GM18868 (cell line): ENCODE measurements around the gene LRBA.

ENCODE experiments used
- ATAC-seq: cut with Tn5 transposase; IDR thresholded peaks from one replicate; pipeline ENCODE4 v1.9.1; 2021; ENCODE audit warnings: mild to moderate bottlenecking, moderate library complexity; ENCODE audit not compliant: unreplicated experiment

The LRBA gene

DNA sequence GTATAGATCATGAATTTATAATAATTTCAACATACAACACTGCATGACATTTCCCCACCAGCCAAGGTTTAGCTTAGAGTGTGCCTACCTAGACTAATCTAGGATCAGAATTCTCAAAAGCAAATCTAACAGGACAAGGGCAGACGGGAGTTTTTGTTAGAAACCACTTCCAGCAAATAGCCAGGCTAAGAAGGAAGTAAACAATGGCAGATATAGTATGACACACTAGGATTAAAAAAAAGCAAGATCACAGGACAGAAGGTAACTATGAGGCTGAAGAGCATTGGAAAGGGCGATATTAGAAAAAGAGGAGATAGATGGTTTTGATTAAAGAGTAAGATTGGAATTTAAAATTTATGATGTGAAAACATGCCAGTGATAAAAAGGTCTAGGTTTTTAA, 124.8 kb downstream of the LRBA start:
- ATAC-seq: no peak

DNA sequence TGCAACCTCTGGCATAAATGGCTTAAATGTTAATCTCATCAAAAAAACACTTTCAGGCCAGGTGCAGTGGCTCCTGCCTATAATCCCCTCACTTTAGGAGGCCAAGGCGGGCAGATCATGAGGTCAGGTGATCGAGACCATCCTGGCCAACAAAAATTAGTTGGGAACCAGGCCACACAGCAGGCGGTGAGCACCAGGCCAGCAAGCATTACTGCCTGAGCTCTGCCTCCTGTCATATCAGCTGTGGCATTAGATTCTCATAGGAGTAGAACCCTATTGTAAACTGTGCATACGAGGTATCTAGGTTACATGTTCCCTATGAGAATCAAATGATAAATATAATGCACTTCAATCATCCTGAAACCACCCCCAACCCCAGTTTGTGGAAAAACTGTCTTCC, 125.8 kb downstream of the LRBA start:
- no peak for ATAC-seq

DNA sequence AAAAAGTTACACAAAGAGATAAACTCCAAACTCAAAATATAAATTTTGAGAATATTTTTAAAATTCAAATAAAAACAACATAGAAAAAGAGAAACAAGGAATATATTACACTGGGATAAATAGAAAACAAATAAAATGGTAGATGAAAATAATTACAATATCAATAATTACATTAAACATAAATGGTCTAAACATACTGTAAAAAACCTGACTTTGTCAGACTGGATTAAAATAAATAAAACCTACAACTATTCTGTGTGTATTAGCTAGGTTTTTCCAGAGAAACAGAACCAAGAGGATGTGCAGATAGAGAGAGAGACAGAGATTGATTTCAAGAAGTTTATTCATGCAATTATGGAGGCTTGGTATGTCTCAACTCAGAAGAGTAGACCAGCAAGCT, 126.5 kb downstream of the LRBA start:
- ATAC-seq: no peak

DNA sequence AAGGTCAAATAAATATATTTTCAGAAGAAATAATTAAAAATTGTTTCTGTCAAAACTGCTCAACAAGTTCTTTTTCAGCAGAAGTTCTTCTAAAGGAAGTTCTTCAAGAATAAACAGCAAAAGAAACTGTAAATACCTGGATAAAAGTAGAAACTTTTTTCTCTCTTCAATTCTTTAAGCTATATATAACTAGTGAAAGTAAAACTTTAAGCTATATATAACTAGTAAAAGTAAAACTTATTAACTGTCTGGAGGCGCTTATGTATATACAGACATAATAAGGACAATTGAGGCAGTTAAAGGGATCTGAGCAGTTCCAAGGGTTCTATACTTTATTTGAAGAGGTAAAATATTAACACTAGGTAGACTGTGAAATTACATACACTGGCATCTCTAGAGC, 126.9 kb downstream of the LRBA start:
- no peak for ATAC-seq

DNA sequence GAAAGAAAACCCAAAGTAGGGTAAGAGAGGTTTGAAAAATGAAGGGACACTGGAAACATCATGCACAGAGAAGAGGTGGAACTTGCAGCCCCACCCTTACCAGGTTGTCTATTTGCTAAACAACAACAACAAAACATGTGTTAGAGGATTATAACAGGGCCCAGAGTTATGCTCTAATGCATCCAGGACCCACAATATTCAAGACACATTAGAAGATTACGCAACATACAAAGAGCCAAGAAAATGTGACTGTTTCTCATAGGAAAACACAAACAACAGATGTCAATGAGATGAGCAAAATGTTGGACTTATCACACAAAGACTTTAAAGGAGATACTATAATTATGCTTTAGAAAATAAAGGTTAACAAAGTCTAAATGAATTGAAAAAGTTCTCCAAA, 128.5 kb downstream of the LRBA start:
- ATAC-seq: no peak

DNA sequence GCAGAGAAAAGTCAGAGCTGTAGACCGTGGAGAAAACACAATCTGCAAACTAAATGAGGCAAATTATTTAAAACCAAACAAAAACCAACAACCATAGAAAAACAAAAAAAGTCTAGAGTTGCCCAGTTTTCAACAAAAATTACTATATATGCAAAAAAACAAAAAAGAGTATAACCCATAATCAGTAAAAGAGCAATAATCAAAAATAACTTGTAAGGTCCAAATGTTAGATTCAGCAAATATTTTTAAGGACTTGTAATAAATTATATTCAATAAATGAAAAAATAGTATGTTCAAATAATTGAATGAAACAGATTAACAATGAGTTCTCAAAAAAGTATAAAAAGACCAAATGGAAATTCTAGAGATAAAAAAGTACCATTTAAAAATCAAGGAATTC, 130.5 kb downstream of the LRBA start:
- no peak for ATAC-seq

DNA sequence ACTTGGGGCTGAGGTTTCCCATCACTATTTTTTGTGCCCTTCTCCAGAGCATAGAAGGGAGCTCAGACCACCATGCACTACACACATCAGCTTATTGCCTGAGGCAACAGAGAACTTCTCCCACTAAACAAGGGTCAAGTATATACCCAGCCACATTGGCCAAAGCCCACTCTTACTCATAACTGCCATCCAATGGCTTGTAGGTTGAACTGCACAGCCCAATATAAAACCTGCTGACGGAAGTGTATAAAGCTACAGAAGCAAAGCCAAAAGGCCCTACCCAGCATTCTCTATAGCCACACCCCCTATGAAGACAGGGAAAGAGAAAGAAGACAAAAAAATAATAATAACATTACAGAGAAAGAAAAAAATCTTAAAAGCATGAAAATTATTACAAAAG, 139.7 kb downstream of the LRBA start:
- no peak for ATAC-seq

DNA sequence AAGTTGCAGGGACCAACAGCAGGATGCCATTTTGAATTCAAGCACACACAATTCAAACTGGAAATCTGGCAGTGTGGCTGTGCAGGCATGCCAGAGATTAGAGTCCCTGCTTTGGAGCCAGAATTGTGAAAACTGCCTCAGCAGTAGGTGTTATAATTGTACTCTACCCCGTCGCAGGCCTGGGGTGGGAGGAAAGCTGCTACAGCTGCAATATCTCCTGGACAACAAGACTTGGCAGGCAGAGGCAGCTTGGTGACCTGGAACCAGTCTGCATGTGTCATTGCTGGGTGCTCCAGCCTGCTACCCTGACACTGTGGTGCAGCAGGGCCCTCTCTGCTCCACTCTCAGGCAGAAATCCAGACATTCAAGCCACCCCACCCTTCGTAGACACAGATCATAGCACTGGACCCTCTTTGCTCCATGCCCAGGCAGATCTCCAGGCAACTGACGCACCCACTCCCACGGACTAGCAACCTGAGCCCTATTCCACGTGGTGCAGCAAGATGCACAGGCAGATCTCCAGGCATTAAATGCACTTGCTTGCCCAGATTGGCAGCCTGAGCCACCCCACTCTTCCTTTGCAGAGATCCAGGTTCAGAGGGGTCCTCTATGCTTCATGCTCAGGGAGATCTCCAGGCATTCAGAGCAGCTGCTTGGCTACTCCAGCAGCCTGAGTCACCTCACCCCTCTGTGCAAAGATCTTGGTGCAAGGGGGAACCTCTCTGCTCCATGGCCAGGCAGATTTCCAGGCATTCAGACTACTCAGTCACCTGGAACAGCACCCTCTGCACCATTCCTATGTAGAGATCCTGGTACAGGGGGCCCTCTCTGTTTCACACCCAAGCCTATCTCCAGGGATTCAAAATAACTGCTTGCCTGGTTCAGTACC, 140.5 kb downstream of the LRBA start:
- no peak for ATAC-seq

DNA sequence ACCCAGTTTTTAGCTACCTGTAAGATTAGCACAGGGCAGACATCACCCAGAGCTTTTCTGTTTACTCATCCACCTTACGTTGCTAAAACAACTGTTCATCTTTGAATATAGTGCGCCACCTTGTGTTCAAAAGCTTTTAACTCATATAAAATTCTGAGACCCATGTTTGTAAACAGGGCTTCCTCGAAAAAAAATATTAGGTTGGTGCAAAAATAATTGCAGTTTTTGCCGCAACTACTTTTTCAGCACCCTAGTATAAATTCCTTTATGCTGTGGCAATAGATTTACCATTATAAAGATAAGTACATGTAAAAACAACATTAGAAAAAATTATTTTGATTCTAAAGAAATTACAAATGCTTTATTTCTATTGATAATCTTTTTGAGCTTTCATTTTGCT, 147.9 kb downstream of the LRBA start:
- peak; percentile 92 for ATAC-seq

DNA sequence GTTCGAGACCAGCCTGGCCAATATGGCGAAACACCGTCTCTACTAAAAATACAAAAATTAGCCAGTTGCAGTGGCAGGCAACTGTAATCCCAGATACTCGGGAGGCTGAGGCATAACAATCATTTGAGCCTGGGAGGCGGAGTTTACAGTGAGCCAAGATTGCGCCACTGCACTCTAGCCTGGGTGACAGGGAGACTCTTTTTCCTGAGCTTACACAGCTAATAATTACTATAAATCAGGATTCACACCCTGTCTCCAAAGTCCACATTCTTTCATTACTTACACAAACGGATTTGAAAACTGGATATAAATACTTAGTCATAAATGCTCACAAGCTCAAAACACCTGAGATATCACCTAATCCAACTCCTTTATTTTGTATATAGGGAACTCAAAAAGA, 151.6 kb downstream of the LRBA start:
- ATAC-seq: no peak

DNA sequence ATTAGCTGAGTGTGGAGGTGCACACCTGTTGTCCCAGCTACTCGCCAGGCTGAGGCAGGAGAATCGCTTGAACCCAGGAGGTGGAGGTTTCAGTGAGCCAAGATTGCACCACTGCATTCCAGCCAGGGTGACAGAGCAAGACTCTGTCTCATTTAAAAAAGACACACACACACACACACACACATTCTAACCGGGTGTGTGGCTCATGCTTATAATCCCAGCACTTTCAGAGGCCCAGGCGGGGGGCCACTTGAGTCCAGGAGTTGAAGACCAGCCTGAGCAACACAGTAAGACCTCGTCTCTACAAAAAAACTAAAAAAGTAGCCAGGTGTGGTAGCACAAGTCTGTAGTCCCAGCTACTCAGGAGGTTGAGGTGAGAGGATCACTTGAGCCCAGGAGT, 152.3 kb downstream of the LRBA start:
- ATAC-seq: no peak

DNA sequence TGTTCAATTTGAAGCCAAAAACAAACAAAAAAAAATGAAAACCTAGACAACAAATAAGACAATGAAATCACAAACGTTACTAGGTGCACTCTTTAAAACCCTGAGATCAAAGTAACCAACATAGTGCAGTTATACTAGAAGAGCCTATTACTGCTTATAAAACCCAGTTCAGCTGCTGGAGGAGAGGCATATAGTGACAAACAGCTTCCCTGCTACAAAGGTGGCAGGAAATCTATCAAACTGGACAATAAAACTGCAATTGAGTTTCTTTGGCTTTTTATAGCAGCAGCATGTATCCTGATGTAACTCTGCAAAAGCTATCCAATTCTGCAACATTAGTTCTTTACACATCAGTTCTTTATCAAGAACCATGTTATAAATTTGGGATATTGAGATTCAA, 155.6 kb downstream of the LRBA start:
- ATAC-seq: no peak

DNA sequence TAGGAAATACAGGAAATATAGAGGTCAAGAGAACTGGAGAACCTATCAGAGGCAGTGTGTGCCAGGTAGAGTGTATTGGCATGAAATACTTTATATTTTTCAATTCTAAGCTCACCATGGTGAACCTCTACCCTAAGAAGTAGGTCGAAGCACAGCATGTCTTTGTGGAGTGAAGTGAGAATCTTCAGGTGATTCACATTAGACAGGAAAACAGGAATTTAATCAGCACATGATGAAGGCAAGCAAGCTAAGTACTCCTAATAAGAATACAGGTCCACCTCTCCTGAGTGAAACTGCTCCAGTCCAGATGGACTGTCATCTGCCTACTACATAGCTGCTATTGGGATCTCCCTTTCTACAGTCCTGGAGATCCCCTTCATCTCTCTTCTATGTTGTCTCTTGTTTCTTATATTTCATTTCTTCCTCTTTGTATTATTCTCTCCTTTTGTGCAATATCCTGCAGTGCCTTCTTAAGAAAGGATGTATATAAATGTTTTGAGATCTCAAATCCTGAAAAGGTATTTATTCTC, 159.0 kb downstream of the LRBA start:
- ATAC-seq: peak; percentile 94

DNA sequence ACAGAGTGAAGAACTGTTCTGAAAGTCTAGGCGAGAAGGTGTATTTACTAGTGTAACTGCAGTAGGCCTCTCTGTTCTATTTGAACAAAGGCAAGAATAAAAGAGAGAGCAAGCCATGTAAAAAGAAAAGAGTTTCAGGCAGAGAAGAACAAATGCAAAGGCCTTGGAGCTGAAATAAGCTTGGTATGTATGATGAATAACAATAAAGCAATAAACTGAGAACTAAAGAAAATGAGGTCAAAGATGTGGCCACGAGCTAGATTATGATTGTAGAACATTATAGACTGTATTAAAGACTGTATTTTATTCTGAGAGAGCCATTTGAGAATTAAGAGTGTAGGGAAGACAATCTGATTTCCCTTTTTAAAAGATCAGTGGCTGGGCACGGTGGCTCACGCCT, 160.5 kb downstream of the LRBA start:
- no peak for ATAC-seq

DNA sequence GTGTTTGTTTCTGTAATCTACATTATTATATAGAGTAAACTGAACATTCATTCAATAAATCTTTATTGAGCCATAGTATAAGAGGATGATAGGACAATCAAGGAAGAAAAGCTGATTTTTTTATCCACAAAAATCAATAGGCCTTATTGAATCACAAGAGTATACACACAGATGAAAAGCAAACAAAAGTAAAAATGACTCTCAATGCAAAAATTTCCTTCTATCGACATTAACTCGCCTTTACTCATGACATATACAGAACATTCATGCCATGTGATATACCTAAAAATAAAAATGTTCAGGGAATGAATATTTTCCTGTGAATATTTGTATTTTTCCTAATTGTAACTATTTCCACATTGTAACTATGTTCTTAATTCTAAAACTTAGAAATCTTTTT, 161.2 kb downstream of the LRBA start:
- ATAC-seq: no peak

DNA sequence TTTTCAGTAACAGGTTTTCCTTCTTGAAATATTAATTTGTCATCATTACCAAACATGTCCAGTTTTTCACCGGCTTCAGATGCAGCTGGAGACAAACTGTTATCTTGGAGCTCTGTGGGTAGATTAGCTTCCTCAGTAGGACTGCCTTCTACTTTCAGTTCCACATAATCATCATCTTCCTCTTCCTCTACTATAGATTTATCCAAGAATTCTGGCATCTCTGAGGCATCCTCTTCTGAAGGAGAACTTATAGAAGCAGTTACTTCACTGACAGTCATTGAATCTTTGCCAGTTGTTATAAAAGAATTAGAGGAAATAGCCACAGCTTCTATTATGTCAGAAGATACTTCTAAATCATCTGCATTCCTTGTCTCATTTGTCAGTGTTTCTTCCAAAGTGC, 162.9 kb downstream of the LRBA start:
- no peak for ATAC-seq

DNA sequence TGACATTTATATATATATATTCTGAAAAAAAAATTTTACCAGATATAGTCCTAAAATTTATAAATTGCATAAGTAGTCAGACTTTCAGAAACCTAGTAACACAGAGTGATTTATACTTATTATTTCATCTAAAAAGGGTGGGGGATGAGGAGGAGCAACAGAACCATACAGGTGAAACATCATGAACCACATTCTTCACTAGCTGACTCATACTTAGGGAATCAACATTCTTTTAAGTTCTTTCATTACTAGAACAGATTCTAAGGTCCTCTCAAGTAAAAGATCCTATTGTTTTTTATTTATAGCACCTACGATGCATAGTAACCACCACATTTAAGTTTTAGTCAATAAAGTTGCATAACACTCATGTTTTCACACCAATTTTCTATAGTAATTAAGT, 166.1 kb downstream of the LRBA start:
- no peak for ATAC-seq

DNA sequence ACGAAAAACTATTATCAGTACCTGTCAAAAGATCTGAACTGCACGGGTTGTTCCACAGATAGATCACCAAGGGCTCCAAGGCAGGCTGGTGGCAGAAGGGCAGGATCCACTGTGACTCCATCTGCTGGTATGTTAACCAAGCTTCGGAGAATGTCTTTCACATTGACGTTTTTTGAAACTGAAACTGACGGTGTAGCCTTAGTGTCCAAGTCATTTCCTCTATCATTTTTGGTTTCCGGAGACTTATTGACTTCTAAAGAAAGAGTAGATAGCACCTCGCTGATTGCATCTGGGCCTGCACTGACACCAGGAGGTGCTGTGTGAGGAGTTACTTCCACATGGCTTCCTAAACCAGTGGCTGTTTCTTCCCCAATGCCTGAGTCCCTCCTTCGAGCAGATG, 186.9 kb downstream of the LRBA start:
- peak; percentile 94 for ATAC-seq

DNA sequence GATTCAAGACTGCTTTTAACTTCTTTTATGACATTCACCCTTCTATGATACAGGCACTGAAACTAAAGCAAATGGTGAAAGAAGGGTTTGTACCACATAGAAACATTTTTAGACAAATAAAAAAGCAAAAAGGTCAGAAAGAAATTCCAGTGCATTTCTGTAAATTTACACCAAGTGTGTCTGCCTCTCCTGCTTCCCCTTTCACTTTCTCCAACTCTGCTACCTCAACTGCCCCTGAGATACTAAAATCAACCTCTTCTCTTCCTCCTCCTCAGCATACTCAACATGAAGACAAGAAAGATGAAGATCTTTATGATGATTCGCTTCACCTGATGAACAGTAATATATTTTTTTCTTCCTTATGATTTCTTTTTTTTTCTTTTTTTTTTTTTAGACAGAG, 187.9 kb downstream of the LRBA start:
- ATAC-seq: peak; percentile 29

DNA sequence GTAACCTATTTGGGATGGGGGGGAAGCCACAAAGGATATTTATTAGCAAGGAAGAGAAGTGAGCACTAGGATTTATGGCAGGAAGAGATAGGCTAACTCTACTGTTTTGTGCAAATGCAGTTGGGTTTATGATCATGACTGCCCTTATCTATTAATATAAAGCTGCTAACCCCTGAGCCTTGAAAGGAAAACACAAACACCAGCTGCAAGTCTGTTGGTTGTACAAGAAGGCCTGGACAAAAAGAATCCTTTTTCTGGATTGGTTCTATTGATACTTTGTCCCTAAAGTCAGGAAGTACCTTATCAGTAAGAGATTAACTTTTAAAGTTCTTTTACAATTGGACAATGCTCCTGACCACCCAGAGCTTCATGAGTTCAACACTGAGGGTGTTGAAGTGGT, 188.8 kb downstream of the LRBA start:
- no peak for ATAC-seq

DNA sequence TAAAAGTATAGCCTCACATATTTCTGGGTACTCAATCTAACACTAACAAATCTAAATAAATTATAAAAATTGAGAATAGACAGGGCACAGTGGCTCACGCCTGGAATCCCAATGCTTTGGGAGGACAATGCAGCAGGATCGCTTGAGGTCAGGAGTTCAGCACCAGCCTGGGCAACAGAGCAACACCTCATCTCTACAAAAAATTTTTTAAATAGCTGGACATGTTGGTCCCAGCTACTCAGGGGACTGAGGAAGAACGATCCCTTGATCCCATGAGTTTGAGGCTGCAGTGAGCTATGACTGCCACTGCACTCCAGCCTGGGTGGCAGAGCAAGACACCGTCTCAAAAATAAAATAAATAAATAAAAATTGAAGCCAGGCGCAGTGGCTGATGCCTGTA, 192.7 kb downstream of the LRBA start:
- no peak for ATAC-seq

DNA sequence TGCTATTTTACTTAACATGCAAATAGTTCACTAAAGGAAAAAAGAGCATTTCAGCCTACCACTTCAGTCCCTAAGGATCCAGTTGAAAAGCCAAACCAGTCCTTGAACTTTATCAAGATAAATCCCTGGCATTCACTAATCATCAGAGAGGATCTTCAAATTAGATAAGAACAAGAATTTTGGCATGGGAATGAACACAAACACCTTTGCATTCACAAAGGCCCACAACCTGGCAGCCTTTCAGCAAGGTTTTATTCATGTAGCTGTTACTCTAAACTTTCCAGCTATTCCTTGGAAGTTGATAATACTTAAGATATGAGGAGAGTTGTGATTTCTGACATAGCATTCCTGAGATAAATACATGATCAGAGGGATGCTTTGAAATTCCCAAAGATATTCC, 193.4 kb downstream of the LRBA start:
- ATAC-seq: no peak

DNA sequence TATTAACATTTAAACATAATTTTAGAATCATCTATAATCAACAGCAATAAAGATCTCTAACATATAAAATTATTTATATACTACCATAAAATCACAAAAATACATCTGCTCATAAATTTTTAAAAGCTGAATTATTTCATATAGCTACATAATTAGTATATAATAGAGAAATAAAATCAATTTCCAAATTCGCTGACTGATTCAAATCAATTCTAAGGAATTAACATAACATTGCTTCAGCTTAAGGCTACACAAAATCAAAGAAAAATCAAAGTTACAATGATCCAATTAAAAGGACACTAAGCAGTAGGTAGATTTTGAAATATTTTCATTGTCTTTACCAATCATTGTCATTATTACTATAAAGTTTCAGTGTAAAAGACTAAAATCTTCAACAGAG, 194.7 kb downstream of the LRBA start:
- no peak for ATAC-seq
